ENCODE measurements around the gene TRAF3IP1.

DNA sequence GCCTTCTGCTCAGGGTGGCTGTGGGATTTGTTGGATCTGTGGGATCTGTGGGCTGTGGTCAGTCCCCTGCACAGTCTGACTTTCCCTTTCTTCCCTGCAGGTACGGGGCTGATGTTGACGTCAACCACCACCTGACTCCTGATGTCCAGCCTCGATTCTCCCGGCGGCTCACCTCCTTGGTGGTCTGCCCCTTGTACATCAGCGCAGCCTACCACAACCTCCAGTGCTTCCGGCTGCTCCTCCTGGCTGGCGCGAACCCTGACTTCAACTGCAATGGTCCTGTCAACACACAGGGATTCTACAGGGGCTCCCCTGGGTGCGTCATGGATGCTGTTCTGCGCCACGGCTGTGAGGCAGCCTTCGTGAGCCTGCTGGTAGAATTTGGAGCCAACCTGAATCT, 123.9 kb downstream of the TRAF3IP1 start:
- TF ChIP-seq EZH2 (IDR thresholded peaks at IDR 0.05; ENCODE audit: borderline replicate concordance, insufficient read depth, low read depth, low read length, poor library complexity, severe bottlenecking), result no peak
- TF ChIP-seq, protein P1, sequence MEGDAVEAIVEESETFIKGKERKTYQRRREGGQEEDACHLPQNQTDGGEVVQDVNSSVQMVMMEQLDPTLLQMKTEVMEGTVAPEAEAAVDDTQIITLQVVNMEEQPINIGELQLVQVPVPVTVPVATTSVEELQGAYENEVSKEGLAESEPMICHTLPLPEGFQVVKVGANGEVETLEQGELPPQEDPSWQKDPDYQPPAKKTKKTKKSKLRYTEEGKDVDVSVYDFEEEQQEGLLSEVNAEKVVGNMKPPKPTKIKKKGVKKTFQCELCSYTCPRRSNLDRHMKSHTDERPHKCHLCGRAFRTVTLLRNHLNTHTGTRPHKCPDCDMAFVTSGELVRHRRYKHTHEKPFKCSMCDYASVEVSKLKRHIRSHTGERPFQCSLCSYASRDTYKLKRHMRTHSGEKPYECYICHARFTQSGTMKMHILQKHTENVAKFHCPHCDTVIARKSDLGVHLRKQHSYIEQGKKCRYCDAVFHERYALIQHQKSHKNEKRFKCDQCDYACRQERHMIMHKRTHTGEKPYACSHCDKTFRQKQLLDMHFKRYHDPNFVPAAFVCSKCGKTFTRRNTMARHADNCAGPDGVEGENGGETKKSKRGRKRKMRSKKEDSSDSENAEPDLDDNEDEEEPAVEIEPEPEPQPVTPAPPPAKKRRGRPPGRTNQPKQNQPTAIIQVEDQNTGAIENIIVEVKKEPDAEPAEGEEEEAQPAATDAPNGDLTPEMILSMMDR (IDR thresholded peaks at IDR 0.05), result no peak

All from B cell (primary cell).